Fibroblast of skin of left biceps (primary cell): ENCODE data around the gene SPEG.
A peak's percentile ranks its signal among the peaks of the same experiment; 100 is the strongest.

Experiments
- DNase-seq, 2 experiments: peaks; one replicate each; pipeline ENCODE4 v3.0.0-alpha.2; 2013; ENCODE audit warnings: low read depth in 2 of 2

SPEG gene

DNA sequence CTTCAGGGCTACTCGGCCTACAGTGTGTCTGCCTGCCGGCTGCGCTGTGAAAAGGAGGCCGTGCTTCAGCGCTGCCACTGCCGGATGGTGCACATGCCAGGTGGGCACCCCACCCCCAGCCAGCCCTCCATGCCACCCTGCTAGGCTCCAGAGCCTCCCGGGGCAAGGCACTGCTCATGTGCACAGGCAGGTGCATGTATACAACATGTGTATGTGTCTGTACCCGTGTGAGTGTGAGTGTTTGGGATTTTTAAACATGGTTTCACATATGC is 97.7 kb downstream of the SPEG start:
- DNase-seq = no peak

GRCh38 chr2:219533930-219534661 is 99.5 kb downstream of the SPEG start:
- DNase-seq = no peak

GRCh38 chr2:219536425-219536824 is 101.8 kb downstream of the SPEG start:
- DNase-seq = no peak

DNA sequence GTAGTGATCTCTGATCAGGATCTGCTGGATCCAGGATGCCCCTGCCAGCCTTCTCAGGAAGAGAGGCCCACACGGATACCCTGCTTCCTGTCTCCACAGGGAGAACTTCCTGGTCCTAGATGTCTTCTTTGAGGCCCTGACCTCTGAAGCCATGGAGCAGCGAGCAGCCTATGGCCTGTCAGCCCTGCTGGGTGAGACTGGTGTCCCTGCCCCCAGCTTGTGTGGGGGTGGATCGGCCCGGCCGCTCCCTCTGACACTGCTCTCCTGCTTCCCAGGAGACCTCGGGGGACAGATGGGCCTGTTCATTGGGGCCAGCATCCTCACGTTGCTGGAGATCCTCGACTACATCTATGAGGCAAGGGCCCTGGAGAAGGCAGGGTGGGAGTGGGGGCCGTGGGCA is 102.3 kb downstream of the SPEG start:
- DNase-seq = no peak

DNA sequence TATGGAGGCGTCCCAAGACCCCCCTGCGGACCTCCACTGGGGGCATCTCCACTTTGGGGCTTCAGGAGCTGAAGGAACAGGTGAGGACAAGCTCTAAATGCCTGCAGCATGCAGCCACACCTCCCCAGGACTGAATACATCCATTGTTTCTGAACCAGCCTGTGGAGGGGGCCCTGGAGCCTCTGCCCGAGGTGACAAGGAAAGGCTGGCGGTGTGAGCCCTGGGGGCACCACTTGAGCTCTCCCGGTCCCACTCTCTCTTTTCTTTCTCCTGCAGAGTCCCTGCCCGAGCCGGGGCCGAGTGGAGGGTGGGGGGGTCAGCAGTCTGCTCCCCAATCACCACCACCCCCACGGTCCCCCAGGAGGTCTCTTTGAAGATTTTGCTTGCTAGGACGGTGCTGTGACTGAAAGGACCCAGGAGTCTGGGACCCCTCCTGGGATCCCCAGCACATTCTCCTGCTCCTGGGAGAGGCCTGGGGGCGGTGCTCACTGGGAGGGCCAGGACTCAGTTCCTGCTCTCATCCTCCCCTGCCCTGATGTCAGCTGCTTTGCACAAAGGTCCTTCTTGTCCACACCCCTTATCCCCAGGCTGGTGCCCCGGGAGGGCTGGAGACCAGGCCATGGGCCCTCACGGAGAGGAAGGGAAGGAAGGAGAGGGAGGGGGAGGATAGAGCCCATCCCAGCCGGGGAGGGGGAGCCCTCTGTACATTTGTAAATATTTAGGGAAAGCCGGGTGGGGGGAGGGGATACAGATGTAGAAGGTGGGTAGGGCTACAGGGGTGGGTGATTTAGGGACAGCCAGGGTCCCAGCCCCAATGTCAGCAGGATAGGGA is 103.2 kb downstream of the SPEG start:
- DNase-seq = no peak

- DNase-seq = no peak
Measured at GRCh38 chr2:219538504-219538951, 103.9 kb downstream of the SPEG start.

GRCh38 chr2:219538956-219539788 is 104.5 kb downstream of the SPEG start:
- DNase-seq = no peak

GRCh38 chr2:219539926-219540678 is 105.5 kb downstream of the SPEG start:
- no peak for DNase-seq

DNA sequence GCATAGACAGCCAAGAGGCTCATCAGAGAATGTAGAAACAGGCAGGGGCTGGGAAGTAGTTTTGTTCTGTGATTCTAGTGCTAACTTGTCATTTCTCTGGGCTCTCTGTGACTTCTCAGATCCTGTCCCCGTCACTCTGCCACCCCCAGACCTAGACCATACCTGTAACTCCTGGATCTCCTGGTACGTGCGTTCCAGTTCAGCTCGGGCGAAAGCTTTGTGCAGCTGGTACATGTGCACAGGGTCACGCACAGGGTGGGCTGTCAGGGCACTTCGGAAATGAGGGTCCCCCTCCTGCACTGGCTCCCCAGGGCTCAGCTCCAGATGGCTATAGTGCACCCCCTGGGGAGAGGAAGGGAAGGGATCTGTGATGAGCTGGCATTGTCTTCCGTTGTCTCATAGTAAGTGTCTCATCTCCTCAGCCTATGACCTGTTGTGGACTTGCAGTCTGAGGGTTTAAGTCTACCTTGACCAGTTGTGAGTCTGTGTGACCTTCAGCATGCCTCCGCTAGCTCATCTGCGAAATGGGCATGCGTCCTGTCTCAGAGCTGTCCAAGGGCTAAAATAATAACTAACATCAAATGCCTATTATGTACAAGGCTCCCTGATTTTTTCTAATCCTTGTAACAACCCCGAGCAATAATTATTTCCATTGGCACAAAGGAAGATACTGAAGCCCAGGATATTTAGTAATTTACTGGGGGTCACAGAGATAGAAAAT is 106.3 kb downstream of the SPEG start:
- DNase-seq = no peak

- DNase-seq = no peak
Measured at GRCh38 chr2:219541611-219542180, 107.1 kb downstream of the SPEG start.

- DNase-seq = no peak
Measured at GRCh38 chr2:219542931-219543595, 108.4 kb downstream of the SPEG start.

DNA sequence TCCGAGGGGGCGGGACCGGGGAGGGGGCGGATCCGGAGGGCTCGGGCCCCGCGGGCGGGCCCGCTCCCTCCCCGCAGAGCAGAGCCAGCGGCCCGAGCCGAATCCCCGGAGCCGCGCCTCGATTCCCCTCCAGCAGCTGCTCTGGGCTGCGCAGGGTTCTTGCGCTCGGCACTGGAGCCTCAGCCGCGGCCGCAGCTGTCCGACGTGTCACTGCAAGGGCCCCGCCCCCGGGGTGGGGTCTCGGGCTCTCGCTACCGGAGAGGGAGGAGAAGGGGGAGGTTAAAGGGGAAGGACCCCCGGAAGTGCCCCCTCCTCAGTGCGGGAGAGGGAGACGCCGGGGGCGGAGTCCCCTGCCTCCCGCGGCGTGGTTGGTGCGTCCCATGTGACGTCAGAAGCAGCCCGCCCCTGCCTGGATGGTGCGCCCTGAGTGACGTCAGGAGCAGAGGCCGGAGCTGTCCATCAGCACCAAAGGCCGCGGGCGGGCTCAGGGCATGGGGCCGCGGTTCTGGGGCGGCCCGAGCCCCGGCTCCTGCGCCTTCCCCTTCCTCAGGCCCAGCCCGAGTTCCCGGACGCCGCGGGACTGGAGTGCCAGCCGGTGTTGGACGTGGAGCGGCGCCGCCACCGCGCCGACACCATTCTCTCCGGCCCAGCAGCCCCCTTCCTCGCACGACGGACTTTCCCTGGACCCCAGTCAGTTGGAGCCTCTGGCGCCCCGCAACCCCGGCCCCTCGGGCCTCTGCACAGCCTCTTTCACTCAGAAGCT is 109.1 kb downstream of the SPEG start, which contains the start of the genes CHPF and TMEM198:
TSS of gene CHPF (minus strand) at position 214 of the 763 bp plus-strand sequence. CDS start 271 bp downstream, outside the sequence.
TSS of gene TMEM198 (plus strand) at position 433 of the 763 bp plus-strand sequence. CDS start 700 bp downstream, outside the sequence.
- peak; percentile 97 for DNase-seq

DNA sequence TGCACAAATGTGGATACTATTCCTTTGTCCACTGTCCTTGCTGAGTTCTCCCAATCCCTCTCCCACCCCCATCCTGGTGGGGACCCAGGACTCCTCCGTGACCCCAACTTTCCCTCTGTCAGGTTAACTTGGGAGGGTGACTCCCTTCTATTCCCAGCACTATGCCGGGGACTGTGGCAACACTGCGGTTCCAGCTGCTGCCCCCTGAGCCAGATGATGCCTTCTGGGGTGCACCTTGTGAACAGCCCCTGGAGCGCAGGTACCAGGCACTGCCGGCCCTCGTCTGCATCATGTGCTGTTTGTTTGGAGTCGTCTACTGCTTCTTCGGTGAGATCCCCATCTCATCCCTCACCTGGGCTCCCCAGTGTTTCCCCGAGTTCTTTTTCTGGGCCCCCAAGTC is 109.9 kb downstream of the SPEG start:
- DNase-seq = no peak

GRCh38 chr2:219545295-219545942 is 110.8 kb downstream of the SPEG start:
- no peak for DNase-seq

DNA sequence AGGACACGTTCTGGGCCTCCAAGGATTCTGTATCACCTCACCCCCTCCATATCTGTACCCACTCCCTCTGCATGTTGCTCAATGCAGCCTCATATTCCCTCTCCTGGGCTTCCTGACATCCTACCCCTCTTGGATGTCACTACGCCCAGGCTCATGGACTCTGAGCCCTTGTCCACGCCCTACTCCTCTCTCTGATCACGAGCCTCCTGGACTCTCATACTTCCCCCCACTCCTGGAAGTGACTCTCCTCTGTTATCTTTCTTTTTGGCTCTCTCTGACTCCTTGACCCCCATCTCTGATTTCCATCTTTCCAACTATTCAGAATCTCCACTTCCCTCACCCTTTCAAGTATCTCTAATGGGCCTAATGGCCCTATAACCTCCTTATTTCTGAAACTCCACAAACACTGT is 111.3 kb downstream of the SPEG start:
- DNase-seq = no peak

DNA sequence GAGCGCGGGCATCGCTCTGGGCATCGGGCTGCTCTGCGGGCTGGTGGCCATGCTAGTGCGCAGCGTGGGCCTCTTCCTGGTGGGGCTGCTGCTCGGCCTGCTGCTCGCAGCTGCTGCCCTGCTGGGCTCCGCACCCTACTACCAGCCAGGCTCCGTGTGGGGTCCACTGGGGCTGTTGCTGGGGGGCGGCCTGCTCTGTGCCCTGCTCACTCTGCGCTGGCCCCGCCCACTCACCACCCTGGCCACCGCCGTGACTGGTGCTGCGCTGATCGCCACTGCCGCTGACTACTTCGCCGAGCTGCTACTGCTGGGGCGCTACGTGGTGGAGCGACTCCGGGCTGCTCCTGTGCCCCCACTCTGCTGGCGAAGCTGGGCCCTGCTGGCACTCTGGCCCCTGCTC is 113.0 kb downstream of the SPEG start:
- no peak for DNase-seq
